Measurements from ENCODE around the gene CXCR6.
A peak's percentile ranks its signal among the peaks of the same experiment; 100 is the strongest.
"Not testable (repeated sequence)": the region's sequence is repeated elsewhere in the genome, so short reads cannot be mapped to it uniquely, and the experiment has no call there.

CXCR6 gene

DNA sequence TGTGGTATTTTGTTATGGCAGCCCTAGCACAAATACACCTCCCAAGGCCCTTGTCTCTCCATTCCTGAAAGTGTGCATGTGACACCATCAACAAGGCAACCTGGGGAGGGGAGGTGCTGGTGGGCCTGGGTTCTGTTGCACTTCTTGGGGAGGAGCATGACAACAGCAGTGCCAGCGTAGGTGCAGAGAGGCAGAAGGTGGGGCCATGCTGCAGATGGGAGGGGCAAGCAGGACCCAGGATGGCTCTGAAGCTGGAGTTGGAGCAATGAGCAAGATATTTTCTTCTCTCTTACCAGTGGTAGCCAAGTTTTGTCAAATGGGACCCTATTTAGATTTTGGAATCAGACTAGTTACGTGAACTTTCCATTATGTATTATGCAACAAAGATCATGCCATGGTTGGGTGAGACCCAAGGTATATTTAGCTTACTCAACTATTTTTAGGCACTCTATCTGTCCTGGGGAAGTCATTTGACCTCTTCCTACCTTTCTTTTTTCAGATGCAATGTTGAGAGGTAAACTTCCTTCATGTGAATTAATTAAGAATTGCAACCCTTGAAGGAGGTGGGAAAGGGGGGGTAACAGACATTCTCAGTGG lies 49.0 kb downstream of the CXCR6 start:
- DNase-seq: no peak

GRCh38 chr3:45992821-45993221 lies 49.6 kb downstream of the CXCR6 start:
- DNase-seq: no peak

DNA sequence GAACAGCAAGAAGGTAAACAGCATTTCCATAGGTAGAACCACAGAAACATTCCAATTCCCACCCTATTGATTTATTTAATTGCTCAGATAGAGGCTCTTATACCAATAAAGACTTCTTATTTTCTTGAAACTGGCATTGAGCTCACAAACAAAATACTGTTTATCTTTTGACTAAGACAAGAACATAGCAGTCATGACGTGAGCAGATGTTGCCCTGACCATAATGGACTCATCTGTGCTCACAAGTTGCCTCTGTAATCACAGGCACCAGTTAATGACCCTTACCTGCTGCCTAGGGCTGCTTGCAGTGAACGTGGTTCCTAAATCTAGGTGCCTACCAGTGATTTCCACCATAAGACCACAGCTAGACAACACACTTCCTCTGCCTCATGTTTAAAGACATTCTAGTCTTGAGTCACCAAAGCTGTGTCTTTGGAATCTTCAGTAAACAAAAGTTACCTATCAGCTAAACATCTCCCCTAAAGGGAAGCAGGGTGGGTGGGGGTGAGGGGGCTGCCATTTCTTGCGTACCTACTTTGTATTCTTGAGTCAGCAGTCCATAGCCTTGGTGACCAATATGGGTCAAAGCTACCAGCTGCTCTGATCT lies 50.3 kb downstream of the CXCR6 start:
- peak; percentile 31 to 48 for DNase-seq

DNA sequence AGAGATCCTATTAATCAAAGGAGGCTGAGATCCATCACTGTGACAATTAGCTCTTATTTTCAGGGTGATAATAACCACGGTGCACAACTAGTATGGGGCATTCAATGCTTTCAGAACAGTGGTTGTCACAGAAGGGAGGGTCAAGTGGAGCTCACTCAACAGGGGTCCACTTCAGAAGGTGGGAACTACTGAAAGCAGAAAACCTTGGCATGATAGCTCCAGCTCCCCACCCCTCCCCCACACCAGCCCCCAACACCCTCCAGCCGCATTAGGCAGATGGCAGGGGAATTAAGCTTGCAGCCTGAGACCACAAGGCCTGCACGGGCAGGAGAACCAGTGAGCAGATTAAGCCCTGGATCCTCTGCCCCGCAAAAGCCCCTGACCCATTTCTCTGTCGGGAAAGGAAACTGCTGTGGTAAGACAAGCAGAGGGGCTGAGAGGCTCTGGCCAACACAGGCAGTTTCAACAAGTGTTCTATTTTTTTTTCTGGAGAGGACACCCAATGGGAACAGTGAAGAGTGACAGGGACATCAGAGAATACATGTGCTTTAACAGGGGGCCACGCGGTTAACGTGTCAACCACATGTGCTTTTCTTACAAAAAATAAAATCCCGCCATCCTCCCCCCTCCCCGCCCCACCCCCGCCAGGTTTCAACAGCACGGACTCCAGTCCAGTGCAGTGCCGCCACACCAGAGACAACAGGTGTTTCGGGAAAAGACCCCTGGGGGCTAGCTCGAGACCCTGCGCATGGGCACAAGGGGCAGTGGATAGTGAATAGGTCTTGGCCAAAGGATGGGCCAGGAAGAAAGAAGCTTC lies 51.4 kb downstream of the CXCR6 start:
- DNase-seq: peak; percentile 41 to 55

DNA sequence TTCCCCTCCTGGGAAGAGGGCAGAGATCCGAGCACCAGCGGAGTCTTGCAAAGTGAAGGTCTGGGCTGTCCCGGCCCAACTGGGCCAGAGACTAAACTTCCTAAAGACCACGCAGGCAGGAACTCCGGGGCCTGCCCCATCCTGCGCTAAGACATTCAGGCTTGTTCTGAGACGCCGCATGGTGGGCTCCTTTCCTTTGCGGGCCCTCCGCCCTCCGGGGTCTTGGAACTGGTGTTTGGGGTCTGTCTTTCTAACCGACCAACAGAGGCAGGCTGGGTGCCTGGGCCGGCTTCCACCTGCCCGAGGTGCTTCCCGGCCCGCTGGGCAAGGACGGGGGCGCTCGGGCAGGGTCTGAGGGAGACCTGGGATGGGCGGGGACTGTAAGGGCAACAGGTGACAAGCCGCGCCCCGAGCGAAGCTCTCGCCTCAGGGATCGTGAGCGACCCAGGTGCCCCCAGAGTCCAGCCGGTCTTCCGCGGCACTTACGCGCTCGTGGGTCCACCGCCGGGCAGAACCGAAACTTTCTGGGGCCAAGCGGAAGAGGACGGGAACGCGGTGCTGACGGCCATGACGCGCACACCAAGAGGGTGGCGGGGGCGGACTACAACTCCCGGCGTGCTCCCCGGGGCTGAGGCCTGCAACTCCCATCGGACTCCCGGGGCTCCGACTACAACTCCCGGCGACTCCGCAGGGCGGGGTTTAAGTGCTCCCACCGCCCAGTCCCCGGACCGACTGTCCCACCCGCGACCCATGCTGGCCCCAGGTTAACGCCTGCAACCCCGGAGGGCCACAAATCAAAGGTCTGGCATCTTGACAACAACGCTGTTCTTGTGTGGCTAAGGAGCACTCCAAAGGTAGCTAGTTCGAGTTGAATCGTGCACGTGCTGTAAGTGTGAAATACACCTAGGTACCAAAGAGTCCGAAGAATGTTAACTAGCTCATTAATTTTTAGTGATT lies 52.2 kb downstream of the CXCR6 start, which contains the start of gene FYCO1:
FYCO1 (minus strand) TSS at position 589 of the 957 bp plus-strand sequence. CDS start 10,914 bp downstream, outside the sequence.
- peak; percentile 90 to 91 for DNase-seq

DNA sequence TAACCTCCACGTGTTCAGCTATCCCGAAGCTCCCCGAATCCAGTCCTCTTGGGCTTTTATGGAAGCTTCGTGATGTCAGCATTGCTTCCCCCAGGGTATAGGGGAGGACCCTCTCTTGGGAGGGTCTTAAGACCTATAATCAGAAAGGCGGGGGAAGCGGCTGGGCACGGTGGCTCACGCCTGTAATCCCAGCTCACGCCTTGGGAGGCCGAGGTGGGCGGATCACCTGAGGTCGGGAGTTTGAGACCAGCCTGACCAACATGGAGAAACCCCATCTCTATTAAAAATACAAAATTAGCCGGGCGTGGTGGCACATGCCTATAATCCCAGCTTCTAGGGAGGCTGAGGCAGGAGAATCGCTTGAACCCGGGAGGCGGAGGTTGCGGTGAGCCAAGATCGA lies 54.2 kb downstream of the CXCR6 start:
- DNase-seq: not testable (repeated sequence)

DNA sequence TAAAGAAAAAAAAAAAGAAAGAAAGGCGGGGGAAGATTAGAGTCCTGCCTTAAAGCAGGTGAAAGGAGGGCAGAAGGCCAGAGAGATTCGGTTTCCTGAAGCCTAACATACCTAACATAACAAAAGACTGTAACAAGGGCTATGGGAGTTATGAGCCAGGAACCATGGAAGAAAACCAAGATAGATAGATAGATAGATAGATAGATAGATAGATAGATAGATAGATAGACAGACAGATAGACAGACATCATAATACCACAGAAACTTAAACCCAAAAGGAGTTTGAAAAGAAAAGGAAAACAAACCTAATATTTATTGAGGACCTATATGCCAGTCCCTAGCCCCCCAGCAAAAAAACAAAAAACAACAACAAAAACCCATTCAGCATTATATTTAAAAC lies 54.7 kb downstream of the CXCR6 start:
- DNase-seq: no peak

Data from activated CD4-positive, alpha-beta T cell treated with anti-CD3 and anti-CD28 coated beads for 4 hours (primary cell).